Measurements from ENCODE around the gene TRIM14.
A peak's percentile ranks its signal among the peaks of the same experiment; 100 is the strongest.
"Not testable (repeated sequence)": the region's sequence is repeated elsewhere in the genome, so short reads cannot be mapped to it uniquely, and the experiment has no call there.

TRIM14 gene

DNA sequence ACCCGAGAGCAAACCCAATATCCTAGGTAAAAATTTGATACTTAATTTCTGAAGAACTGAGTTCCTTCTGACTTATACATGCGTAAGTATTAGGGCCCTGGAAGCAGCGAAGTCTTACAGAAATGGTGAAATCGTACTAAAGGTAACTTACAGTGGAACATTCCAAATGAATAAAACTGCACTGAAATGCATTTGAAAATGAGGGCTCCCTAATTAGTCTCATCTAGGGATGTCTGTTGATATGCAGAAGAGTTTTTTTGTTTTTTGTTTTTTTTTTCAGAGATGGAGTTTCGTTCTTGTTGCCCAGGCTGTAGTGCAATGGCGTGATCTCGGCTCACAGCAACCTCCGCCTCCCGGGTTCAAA is 72.9 kb downstream of the TRIM14 start:
- no peak for DNase-seq (ENCODE audit: low spot score)

DNA sequence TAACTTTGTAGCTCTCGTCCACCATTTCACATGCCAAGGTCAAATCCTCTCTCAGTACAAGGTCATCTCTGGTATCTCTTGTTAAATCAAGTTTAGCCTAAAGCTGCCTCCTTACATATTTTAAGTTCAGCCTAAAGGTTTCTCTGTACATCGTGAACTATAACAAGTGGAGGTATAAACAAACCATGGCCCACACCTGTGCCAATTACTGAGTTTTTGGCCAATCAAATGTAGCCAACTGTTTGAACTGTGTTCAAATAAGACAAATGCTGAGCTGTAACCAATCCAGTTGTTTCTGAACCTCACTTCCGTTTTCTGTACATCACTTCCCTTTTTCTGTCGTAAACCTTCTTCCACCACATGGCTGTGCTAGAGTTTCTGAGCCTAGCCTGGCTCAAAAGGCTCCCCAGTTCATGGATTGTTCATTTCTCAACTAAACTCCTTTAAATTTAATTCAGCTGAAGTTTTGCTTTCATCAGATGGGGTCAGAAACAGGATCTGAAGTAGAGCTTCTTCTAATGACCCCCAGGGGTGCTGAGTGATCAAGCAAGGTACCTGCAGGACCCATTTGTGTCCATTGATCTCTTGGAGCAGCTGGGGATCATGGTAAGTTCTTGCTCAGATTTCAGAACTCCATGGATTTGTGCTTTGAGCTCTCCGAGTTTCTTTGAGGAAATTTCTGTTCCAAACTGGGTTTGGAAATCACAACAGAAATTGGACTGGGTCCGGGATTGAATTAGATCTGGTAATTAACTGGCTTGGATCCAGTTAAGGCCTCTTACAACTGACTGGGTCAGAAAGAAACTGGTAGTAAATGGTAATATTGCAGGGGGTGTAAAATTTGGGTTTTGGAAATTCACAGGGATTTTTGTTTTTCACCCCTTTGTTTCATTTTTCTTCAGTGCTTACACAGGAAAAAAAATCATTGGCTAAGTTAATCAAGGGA is 73.5 kb downstream of the TRIM14 start:
- no peak for DNase-seq (ENCODE audit: low spot score)

DNA sequence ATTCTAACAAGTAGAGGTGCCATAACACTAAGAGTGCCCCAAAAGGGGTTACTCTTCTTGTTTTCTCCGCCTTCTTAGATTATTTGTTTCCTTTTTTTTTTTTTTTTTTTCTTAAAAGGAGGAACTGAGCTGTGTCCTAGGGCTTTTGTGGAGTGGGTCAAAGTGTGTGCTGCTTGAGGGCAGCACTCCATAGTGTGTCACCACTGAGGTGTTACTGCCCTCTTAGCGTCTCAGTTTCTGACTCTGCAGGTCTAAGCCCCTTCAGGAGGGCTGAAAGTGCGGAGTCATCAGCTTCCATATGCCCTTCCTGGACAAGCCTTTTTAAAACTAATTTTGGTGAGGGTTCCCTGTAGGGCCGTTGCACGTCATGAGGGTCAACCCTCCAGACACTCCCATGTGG is 75.1 kb downstream of the TRIM14 start:
- no peak for DNase-seq (ENCODE audit: low spot score)

DNA sequence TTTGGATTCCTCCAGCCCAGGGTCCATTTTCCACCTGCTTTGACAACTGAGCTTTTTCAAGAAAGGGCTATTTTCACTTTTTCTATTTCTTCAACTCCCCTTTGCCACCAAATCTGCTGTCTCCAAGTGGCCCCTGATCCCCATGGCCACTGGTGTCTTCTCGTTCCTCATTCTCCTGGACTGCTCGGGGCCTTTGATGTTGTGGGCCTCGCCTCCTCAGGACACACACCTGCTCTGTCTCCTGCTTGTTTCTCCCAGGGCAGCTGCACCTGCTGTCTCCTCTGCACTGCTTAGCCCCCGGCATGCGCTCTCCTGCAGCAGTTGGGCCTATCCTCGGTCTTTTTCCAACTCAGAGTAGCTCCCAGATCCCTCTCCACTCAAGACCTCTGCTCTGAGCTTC is 78.8 kb downstream of the TRIM14 start:
- no peak for DNase-seq (ENCODE audit: low spot score)

DNA sequence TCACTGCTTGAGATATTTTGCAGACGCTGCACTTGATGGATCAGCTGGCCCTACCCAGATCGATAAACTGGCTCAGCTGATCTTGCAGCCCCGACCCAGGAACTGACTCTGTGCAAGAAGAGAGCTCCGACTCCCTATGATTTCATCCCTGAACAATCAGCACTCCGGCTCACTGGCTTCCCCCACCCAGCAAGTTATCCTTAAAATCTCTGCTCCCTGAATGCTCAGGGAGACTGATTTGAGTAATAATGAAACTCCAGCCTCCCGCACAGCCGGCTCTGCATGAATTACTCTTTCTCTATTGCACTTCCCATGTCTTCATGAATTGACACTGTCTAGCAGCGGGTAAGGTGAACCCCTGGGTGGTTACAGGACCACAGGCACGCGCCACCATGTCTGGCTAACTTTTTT is 79.4 kb downstream of the TRIM14 start:
- DNase-seq (ENCODE audit: low spot score): no peak

DNA sequence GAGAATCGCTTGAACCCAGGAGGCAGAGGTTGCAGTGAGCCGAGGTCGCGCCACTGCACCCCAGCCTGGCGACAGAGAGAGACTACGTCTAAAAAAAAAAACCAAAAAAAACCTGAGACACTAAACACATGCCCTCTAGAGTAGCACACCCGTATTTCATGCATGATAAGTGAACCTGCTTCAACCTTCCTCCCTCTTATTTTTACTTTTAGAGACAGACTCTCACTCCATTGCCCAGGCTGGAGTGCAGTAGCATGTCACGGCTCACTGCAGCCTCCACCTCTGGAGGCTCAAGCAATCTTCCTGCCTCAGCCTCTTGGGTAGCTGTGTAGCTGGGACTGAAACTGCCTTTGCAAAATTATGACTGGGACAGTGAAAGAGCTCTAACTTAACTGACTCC is 80.1 kb downstream of the TRIM14 start:
- no peak for DNase-seq (ENCODE audit: low spot score)

DNA sequence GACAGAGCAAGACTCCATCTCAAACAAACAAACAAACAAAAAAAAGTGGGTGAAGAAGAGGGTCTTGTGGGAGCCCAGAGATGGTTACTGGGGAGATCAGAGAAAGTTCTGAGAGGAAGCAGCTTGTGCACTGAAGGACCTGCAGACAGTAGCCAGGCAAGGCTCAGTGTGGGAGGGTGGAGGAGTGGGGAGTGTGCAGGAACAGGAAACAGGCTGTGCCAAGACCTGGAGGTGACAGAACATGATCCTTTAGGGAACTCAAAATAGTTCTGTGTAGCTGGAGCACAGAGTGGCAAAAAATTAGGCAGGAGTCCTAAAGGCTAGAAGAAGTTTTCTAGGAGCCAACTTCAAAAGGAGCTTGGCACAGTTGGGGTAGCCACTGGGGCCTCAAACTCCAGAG is 81.7 kb downstream of the TRIM14 start:
- DNase-seq (ENCODE audit: low spot score): no peak

DNA sequence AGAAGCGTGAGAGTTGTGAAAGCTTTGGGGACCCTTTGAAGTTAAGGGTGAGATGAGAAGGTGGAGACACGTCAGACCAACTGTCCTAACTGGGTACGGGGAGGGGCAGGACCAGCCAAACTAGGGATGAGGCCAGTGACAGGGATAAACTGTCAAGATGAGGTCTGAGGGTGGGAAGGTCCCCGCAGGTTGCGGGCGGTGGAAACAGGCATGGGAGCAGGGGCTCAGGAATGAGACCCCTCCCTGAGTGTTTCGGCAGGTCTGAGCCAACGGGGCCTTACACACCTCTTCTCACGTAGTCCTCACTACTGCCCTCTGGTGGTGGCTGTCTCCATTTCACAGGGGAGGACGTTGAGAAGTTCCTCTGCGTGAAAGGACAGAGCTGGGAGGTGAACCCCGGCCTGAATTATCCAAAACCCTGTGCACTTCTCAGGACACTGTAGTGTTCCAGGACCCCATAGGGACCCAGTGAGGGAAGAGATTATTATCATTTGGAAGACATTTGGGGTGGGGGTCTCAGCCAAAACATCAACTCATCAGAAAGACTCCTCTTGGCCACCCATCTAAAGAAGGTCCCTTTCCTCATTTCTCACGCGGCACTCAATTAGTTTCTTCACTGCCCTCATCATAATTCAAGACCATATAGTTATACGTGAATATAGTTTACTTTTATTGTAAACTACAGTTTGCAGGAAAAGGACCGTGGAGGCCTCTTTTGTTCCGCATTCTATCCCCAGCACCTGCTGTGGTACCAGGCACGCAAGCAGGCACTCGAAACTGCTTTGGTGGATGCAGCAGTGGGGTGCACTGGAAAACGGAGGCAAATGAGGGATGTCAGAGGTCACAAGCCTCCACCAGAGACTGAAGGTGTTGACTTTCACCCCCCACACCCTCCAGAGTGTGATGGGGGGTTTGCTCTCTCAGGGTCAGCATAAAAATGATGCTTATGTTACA is 84.2 kb downstream of the TRIM14 start:
- DNase-seq (ENCODE audit: low spot score): peak; percentile 65

DNA sequence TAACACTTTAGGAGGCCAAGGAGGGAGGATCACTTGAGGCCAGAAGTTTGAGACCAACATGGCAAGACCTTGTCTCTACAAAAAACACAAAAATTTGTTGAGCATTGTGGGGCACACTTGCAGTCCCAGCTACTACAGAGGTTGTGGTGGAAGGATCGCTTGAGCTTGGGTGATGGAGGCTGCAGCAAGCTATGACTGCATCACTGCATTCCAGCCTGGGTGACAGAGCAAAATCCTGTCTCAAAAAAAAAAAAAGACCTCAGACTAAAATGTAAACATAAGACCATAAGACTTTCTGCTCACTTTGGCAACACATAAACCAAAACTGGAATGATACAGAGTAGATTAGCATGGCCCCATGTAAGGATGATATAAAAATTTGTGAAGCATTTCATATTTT is 87.1 kb downstream of the TRIM14 start:
- peak; percentile 24 for DNase-seq (ENCODE audit: low spot score)

DNA sequence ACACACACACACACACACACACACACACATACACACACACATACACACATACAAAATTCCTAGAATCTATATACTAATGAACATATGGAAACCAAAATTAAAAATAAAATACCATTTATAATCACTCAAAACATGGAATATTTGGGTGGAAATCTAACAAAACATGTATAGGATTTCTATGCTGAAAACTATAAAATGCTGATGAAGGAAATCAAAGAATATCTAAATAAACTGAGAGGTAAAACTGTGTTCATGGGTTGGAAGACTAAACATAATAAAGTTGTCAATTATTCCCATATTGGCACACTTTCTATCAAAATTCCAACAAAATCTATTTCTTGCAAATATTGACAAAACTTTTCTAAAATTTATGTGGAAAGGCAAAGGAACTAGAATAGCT is 87.9 kb downstream of the TRIM14 start:
- no peak for DNase-seq (ENCODE audit: low spot score)

DNA sequence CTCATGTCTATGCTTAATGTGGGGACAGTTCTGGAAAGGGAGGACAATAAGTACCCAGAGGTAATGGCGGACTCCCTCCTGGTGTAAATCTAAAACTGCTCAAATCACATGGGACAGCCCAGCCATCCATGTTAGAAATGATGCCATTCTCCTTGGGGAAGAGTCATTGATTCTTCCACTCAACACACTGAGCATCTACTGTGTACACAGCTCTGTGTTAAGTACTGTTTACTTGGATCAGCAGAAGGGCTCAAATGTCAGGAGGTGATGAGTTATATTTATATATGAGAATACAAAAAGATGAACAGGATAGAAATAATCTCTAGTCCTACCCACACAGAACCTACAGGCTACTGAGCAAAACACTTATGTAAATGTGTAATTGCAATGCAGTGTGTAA is 94.3 kb downstream of the TRIM14 start:
- DNase-seq (ENCODE audit: low spot score): no peak

DNA sequence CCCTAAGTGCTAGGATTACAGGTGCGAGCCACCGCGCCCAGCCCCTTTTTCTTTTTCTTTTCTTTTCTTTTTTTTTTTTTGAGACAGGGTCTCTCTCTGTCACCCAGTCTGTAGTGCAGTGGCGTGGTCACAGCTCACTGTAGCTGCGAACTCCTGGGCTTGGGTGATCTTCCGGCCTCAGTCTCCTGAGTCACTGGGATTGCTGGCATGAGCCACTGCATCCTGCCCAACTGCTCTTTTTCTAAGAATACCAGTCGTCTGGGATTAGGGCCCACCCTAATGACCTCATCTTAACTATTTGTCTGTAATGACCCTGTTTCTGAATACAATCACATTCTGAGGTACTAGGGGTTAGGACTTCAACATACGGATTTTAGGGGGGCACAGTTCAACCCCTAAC is 96.6 kb downstream of the TRIM14 start:
- no peak for DNase-seq (ENCODE audit: low spot score)

DNA sequence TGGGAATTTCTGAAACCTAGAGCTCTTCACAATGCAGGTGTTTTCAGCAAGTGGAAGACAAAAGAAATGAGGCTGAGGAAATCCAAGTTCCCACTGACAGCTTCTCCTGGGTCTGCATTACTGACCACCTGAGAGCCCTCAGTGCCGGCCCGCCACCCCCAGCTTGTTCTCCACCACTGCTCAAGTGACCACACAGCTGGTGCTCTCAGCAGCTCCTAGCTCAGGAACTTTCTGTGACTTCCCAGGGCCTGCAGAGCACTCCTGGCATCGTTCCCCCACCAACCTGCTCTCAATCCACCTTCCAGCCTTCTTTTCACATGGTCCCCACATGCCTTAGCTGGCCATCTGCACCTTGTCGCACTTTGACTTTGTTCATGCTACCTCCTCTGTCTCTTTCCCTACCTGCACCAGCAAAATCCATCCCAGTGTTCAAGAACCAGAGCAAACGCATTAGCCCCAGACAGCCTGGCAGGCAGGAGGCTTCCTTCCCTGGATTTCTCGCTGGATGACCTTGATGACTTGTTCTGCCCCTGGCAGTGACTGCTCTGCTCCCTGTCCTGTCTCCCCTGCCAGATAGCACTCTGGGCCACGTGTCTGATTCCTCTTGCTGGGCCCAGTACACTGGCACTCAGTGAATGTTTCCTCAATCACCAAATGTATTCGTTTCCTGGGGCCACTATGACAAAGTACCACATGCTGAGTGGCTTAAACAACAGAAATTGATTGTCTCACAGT is 97.5 kb downstream of the TRIM14 start:
- DNase-seq (ENCODE audit: low spot score): no peak

DNA sequence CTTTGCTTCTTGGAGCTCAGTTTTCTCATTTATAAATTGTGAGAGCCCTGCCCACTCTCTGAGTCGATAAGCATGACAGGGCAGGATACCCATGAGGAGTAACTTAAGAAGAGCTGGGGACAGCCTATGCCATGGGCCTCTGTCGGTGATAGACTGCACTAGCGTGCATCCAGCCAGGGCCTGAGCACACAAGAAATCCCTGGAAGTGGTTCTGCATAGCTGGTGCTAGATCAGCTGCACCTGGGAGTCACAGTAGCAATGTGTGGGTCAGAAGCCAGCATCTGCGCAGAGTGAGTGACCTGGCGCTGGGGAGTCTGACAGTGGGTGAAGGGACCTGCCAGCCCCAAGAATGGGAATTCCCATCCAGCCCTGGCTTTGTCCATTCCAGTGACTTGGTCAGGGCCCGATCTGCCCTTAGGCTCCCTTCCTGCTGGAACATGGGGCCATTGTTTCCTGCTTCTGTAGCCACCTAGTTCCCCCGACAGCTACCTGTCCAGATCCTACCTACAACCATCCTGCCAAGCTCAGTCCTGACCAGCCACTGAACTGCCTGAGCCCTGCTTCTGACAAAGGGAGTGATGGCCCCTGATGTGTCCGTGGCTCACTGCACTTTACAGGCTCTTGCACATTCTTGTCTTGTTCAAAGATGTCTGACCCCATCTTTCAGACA is 98.4 kb downstream of the TRIM14 start:
- no peak for DNase-seq (ENCODE audit: low spot score)

DNA sequence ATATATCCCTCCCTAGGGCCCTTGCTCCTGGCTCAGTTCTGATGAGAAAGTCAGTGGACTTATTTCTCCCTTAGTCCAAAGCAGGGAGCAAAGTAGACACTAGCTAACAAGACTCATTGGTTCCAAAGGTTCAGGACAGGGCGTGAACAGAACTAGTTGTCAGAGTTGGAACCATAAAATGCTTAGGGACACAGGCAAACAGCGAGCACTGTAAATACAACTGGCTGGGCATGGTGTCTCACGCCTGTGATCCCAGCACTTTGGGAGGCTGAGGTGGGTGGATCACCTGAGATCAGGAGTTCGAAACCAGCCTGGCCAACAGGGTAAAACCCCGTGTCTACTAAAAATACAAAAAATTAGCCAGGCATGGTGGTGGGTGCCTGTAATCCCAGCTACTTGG is 99.2 kb downstream of the TRIM14 start:
- DNase-seq (ENCODE audit: low spot score): not testable (repeated sequence)
